GM12874 (cell line): ENCODE measurements around the gene SEMA3E.

Experiments used
- TF ChIP-seq, protein P1 (sequence below): IDR thresholded peaks from 2 replicates; pipeline ENCODE4 v1.5.1; 2011; ENCODE audit warnings: low read depth, mild to moderate bottlenecking, control low read depth, low read length, moderate library complexity; ENCODE audit not compliant: insufficient read depth

The SEMA3E gene

GRCh38 chr7:83648464-83649241, at the start of gene SEMA3E:
Gene SEMA3E (minus strand): TSS chr7:83649139.
- TF ChIP-seq, protein P1, sequence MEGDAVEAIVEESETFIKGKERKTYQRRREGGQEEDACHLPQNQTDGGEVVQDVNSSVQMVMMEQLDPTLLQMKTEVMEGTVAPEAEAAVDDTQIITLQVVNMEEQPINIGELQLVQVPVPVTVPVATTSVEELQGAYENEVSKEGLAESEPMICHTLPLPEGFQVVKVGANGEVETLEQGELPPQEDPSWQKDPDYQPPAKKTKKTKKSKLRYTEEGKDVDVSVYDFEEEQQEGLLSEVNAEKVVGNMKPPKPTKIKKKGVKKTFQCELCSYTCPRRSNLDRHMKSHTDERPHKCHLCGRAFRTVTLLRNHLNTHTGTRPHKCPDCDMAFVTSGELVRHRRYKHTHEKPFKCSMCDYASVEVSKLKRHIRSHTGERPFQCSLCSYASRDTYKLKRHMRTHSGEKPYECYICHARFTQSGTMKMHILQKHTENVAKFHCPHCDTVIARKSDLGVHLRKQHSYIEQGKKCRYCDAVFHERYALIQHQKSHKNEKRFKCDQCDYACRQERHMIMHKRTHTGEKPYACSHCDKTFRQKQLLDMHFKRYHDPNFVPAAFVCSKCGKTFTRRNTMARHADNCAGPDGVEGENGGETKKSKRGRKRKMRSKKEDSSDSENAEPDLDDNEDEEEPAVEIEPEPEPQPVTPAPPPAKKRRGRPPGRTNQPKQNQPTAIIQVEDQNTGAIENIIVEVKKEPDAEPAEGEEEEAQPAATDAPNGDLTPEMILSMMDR = no peak

DNA sequence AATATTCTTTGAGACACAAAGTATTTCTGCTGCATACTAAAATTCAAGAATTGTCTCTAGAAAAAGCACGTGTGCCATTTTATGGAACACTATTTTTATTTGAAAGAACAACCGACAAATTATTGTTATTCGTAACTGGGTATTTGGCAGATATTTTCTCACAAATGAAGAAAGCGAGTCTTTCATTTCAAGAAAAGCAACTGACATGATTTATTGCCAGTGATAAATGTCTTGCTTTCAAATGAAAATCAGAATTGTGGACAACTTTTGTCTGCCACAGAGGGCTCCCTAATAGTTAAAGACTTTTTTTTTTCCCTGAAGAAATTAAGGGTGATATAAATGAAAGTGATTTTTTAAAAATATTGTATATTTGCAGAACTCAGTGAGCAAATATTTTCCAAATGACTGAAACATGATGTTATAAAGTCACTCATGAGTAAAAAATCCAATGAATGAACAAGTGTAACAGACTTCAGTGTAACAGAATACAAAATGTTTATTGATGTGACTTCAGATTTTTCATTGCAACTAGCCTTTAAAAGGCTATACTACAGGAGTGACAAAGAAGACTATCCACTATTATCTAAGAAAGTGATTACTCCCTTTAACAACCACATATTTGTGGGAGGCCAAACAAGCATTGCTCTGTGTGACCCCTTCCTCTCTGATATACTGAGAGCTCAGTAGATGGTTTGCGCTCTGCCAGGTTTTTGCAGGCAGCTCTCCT, 49.0 kb upstream of the SEMA3E start:
- TF ChIP-seq, protein P1 = no peak

GRCh38 chr7:83696101-83696500, 47.2 kb upstream of the SEMA3E start:
- TF ChIP-seq, protein P1 = no peak

DNA sequence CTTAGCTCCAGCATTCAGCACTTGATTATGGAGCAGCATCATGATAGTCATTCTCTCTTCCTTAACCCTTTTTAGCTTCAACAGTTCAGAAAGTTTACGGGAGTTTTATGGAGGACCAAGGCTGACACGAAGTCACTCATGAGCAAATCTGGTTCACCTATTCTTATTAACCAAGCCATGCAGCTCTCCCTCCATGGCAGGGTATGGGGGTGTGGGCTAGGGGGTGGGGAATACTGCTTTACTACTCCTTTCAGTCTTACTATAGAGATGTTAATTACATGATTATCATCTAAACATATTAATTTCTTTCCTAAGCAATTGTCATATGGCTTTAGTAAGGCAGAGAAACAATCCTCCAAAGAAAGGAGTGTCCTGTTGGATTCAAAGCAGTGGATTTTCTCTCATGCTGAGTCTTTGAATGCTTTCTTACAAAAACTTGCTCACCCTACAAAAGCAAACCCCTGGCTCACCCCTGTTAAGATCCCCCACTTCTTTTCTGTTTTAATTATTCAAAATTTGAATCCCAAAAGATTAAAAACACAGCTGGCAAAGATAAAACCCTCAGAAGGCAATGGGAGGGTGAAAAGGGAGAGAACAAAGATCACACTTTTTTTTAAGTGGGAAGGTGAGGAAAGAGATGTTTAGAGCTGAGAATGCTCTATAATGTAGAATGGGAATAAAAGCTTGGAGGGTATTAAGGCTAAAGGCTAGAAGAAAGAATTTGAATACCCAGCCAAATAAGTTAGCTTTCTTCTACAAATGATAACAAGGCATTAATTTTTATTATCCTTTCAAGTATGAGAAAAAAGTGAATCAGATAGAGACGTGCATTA, 46.4 kb upstream of the SEMA3E start:
- TF ChIP-seq, protein P1 = no peak

DNA sequence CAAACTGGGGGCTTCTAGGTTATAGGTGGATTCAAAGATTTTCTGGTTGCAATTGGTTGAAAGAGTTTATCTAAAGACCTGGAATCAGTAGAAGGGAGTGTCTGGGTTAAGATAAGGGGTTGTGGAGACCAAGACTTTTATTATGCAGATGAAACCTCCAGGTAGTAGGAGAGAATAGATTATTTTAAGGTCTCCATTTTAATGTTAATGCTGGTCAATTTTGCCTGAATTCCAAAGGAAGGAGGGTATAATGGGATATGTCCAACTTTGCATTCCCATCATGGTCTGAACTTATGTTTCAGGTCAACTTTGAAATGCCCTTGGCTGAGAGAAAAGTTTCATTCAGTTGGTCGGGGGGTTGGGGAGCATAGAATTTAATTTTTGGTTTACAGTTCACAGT, 44.3 kb upstream of the SEMA3E start:
- TF ChIP-seq, protein P1 = no peak

DNA sequence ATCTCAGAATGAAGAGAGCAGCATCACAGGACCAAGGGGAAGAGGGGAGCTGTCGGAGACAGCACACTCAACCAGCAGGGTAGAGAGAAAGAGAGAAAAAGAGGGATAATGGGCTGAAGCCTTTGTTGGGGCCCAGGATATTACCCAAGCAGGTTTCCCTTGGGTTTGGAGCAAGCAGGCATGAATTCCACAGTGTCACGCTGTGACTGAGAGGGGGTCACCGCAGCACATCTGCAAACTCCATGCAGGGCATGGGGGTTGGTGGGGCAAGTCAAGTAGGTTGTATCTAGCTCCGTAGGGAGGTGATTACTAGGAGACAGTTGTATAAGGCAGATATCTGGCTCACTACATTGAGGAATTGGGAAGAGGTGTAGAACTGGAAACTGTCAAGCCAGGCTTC, 42.2 kb upstream of the SEMA3E start:
- TF ChIP-seq, protein P1 = no peak

DNA sequence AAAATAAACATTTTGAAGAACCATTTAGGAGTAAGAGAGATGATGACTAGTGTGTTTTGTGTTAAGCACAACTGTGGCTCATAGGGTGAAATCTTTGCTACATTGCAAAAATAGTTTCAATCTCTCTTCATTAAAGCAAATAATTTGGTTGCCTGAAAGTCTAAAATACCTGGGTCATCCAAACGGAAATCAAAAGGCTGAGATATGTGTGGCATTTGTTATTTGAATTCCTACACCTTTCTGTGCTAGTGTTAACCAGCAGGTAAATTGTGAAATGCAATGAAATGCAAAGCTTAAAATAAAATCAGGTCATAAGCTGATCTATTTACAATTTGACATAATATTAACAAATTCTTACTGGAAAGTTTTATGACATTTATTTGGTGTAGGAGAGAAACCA, 40.9 kb upstream of the SEMA3E start:
- TF ChIP-seq, protein P1 = no peak
